NCI-H345 treated with DMSO at 0.1 percent for 48 hours (cell line): ENCODE results near the gene NXPH4.

ENCODE experiments used
- DNase-seq: peaks from one replicate; lab custom pipeline; 2025; ENCODE audit not compliant: unreplicated experiment; lab: John Stamatoyannopoulos, UW

Gene NXPH4

DNA sequence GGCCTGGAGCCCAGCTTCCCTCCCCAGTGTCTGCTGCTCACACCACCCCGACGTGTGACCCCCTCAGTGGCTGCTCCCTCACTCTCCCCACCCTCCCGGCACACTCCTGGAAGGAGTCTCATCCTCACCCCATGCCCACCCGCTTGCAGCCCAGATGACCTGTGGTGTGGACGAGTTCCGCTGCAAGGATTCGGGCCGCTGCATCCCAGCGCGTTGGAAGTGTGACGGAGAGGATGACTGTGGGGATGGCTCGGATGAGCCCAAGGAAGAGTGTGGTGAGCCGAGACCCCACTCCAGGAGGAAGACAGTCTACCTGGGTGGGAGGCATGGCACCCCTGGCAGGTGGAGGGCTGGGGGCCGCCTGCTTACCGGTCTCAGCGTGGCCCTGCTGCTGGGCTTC, 15.0 kb upstream of the NXPH4 start:
- DNase-seq, result no peak

- no peak for DNase-seq
These were observed 14.3 kb upstream of the NXPH4 start for GRCh38 chr12:57202321-57202720.

- DNase-seq, result no peak
These were observed 13.4 kb upstream of the NXPH4 start for GRCh38 chr12:57203201-57203600.

DNA sequence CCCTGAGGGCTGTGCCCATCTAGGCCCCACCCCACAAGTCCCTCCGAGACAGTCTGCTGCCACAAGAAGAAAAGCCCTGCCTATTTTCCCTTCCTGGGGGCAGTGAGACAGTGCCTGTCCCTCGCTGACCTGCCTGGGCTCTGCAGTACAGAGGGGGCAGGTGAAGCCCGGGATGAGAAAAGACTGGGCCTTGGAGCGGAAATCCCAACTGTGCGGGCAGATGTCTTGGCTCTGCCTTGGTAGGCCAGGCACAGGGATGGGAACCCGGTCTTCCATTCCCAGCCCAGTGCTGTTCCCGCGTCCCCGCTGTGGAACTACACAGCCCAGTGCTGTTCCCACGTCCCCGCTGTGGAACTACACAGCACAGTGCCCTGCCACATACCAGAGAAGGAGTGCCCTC, 12.8 kb upstream of the NXPH4 start:
- no peak for DNase-seq

GRCh38 chr12:57204454-57204853, 12.1 kb upstream of the NXPH4 start:
- no peak for DNase-seq

- no peak for DNase-seq
These were observed 11.4 kb upstream of the NXPH4 start for GRCh38 chr12:57205186-57205585.

GRCh38 chr12:57205931-57206330, 10.7 kb upstream of the NXPH4 start:
- no peak for DNase-seq

GRCh38 chr12:57207731-57208630, 8.6 kb upstream of the NXPH4 start:
- no peak for DNase-seq

DNA sequence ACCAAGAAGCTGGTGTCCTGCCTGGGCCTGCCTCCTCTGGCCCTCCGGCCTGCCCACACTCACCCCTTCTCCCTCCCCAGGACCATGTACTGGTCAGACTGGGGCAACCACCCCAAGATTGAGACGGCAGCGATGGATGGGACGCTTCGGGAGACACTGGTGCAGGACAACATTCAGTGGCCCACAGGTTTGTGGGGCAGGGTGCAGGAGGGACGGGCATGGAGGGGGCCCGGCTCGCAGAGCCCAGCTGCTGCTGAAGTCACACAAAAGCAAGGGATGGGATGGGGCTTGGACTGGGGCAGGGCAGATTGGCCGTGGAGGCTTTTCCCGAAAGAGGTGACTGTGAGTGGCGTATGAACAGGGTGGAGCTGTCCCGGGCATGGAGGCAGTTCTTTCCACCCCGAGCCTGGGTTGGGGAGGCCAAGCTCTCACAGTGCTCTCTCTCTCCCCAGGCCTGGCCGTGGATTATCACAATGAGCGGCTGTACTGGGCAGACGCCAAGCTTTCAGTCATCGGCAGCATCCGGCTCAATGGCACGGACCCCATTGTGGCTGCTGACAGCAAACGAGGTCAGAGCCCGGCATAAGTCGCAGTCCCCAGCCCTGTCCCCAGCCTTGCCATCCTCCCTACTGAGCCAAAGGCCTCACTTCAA, 7.8 kb upstream of the NXPH4 start:
- DNase-seq, result no peak

DNA sequence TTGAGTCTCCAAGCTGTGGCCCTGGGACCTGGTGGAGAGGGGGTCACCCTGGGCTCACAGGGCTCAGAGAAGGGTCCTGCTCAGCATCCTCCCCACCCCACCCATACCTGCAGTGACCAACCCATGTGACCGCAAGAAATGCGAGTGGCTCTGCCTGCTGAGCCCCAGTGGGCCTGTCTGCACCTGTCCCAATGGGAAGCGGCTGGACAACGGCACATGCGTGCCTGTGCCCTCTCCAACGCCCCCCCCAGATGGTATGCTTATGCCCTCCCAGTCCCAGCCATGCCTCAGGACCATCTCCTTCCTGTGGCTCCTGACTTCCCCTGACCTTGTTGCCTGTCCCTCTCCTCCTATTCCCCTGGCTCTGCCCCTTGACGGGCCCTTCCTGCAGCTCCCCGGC, 6.7 kb upstream of the NXPH4 start:
- DNase-seq, result no peak

GRCh38 chr12:57210461-57210860, 6.1 kb upstream of the NXPH4 start:
- no peak for DNase-seq

- DNase-seq, result no peak
These were observed 5.5 kb upstream of the NXPH4 start for GRCh38 chr12:57210926-57211692.

DNA sequence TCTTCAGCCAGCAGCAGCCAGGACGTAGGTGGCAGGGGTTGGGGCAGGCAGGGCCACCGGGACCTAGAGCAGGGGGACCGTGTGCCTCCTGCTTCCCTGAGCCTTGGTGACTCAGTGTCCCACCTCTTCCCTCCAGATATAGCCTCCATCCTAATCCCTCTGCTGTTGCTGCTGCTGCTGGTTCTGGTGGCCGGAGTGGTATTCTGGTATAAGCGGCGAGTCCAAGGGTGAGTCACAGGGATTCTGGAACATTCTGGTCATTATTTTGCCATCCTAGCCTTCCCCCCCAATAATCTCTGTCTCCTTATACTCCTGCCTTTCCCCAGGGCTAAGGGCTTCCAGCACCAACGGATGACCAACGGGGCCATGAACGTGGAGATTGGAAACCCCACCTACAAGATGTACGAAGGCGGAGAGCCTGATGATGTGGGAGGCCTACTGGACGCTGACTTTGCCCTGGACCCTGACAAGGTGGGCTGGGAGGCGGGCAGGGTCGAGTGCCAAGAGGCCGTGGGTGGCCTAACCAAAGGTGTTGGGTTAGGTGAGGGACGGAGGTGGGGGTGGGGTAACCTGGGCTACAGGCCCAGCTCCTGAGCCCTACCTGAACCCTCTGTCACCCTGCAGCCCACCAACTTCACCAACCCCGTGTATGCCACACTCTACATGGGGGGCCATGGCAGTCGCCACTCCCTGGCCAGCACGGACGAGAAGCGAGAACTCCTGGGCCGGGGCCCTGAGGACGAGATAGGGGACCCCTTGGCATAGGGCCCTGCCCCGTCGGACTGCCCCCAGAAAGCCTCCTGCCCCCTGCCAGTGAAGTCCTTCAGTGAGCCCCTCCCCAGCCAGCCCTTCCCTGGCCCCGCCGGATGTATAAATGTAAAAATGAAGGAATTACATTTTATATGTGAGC, 4.5 kb upstream of the NXPH4 start:
- DNase-seq, result no peak

GRCh38 chr12:57212701-57213057, 3.9 kb upstream of the NXPH4 start:
- DNase-seq, result no peak

GRCh38 chr12:57213058-57213715, 3.4 kb upstream of the NXPH4 start:
- peak; percentile 79 for DNase-seq

DNA sequence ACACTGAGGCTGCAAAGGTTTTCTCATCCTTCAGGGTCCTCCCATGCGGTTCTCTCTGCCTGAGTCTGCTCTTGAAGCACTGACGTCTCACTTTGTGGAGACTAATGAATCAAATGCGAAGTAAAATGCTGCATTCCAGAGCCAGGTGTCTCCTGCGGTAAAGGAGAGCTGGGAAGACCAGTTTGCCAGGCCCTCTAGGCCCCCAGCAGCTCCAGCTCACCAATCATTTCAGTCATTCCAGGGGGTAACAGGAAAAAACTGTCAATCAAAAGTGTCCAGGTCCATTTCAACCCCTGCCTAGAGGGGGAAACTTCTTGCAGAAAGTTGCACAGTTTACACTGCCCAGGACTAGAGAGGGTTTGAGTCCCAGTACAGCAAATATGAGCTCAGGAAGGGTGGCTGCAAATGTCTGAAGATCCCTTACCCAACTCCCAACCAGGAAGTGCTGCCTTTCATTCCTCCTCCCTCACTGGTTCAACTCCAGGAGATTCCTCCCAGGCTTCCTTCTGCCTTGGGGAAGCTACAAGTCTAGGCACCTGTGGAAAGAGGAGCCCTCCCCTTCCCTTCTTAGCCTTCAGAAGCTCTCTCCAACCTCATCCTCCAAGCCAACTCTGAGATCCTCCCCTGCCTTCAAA, 2.7 kb upstream of the NXPH4 start:
- no peak for DNase-seq

GRCh38 chr12:57214398-57214781, 2.2 kb upstream of the NXPH4 start:
- DNase-seq, result peak; percentile 54

GRCh38 chr12:57215065-57215464, 1.5 kb upstream of the NXPH4 start:
- no peak for DNase-seq

DNA sequence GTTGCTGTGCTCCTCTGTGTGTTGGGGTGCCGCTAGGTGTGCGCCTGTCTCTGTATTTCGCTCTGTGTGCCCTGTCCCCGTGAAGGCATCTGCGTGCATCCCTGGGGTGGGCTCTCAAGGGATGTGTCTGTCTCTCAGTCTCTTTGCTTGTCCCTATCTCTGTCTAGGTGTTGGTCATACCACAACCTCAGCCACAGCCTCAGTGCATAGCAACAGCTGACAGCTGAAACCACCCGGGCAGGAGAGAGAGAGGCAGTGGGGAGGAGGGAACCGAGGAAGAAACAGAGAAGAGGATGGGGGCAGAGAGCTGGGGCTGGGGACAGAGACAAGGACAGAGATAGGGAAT, 953 bp upstream of the NXPH4 start:
- DNase-seq, result no peak
